ENCODE measurements around the gene UBAC2.

Gene UBAC2

GRCh38 chr13:99393791-99394735 lies 193.4 kb downstream of the UBAC2 start:
- Histone ChIP-seq H3K27ac (ENCODE audit: low read depth, low read length) (no peak overlapping the region), H3K4me1 (ENCODE audit: control insufficient read depth, insufficient read depth, low read length, unreplicated experiment) (no peaks in the 10 kb centered on the region), H3K4me3 (ENCODE audit: low read depth, low read length) (no peak overlapping the region), H2AFZ (ENCODE audit: low read length, unreplicated experiment) (no peak overlapping the region), H3K79me2 (ENCODE audit: control insufficient read depth, insufficient read depth, low read length, unreplicated experiment) (no peaks in the 10 kb centered on the region), H3K27me3 (ENCODE audit: insufficient read depth, low read length) (no peaks in the 10 kb centered on the region), H3K36me3 (ENCODE audit: insufficient read depth, low read length) (no peaks in the 10 kb centered on the region)

GRCh38 chr13:99395436-99395835 lies 194.8 kb downstream of the UBAC2 start:
- Histone ChIP-seq H2AFZ (ENCODE audit: low read length, unreplicated experiment) (no peak overlapping the region), H3K4me1 (ENCODE audit: control insufficient read depth, insufficient read depth, low read length, unreplicated experiment) (no peaks in the 10 kb centered on the region), H3K27ac (ENCODE audit: low read depth, low read length) (no peak overlapping the region), H3K27me3 (ENCODE audit: insufficient read depth, low read length) (no peaks in the 10 kb centered on the region), H3K36me3 (ENCODE audit: insufficient read depth, low read length) (no peaks in the 10 kb centered on the region), H3K79me2 (ENCODE audit: control insufficient read depth, insufficient read depth, low read length, unreplicated experiment) (no peaks in the 10 kb centered on the region), H3K4me3 (ENCODE audit: low read depth, low read length) (no peak overlapping the region)

GRCh38 chr13:99396446-99396845 lies 195.8 kb downstream of the UBAC2 start:
- Histone ChIP-seq H3K4me3 (ENCODE audit: low read depth, low read length) (no peak overlapping the region), H3K4me1 (ENCODE audit: control insufficient read depth, insufficient read depth, low read length, unreplicated experiment) (no peaks in the 10 kb centered on the region), H2AFZ (ENCODE audit: low read length, unreplicated experiment) (no peak overlapping the region), H3K27me3 (ENCODE audit: insufficient read depth, low read length) (no peaks in the 10 kb centered on the region), H3K79me2 (ENCODE audit: control insufficient read depth, insufficient read depth, low read length, unreplicated experiment) (no peaks in the 10 kb centered on the region), H3K36me3 (ENCODE audit: insufficient read depth, low read length) (no peaks in the 10 kb centered on the region), H3K27ac (ENCODE audit: low read depth, low read length) (no peak overlapping the region)

GRCh38 chr13:99398071-99398470 lies 197.4 kb downstream of the UBAC2 start:
- Histone ChIP-seq H3K36me3 (ENCODE audit: insufficient read depth, low read length) (no peaks in the 10 kb centered on the region), H3K4me1 (ENCODE audit: control insufficient read depth, insufficient read depth, low read length, unreplicated experiment) (no peaks in the 10 kb centered on the region), H3K79me2 (ENCODE audit: control insufficient read depth, insufficient read depth, low read length, unreplicated experiment) (no peaks in the 10 kb centered on the region), H3K4me3 (ENCODE audit: low read depth, low read length) (no peak overlapping the region), H3K27ac (ENCODE audit: low read depth, low read length) (no peak overlapping the region), H3K27me3 (ENCODE audit: insufficient read depth, low read length) (no peaks in the 10 kb centered on the region), H2AFZ (ENCODE audit: low read length, unreplicated experiment) (no peak overlapping the region)

- no peak overlapping the region for H2AFZ ChIP-seq (ENCODE audit: low read length, unreplicated experiment)
Observed at GRCh38 chr13:99398916-99399622, 198.4 kb downstream of the UBAC2 start.

GRCh38 chr13:99399623-99399974 lies 198.9 kb downstream of the UBAC2 start:
- Histone ChIP-seq H2AFZ (ENCODE audit: low read length, unreplicated experiment) (no peak overlapping the region), H3K27ac (ENCODE audit: low read depth, low read length) (no peak overlapping the region), H3K4me3 (ENCODE audit: low read depth, low read length) (no peak overlapping the region), H3K36me3 (ENCODE audit: insufficient read depth, low read length) (no peaks in the 10 kb centered on the region), H3K4me1 (ENCODE audit: control insufficient read depth, insufficient read depth, low read length, unreplicated experiment) (no peaks in the 10 kb centered on the region), H3K27me3 (ENCODE audit: insufficient read depth, low read length) (peaks cover 9% of the 10 kb centered on the region; the same call in 1 of the 2 replicates), H3K79me2 (ENCODE audit: control insufficient read depth, insufficient read depth, low read length, unreplicated experiment) (no peaks in the 10 kb centered on the region)

More at GRCh38 chr13:99398916-99399622, 198.4 kb downstream of the UBAC2 start:
- Histone ChIP-seq H3K79me2 (ENCODE audit: control insufficient read depth, insufficient read depth, low read length, unreplicated experiment) (no peaks in the 10 kb centered on the region), H3K4me1 (ENCODE audit: control insufficient read depth, insufficient read depth, low read length, unreplicated experiment) (no peaks in the 10 kb centered on the region), H3K36me3 (ENCODE audit: insufficient read depth, low read length) (no peaks in the 10 kb centered on the region), H3K27me3 (ENCODE audit: insufficient read depth, low read length) (peaks cover 5% of the 10 kb centered on the region; the same call in 1 of the 2 replicates), H3K27ac (ENCODE audit: low read depth, low read length) (no peak overlapping the region), H3K4me3 (ENCODE audit: low read depth, low read length) (no peak overlapping the region)

GRCh38 chr13:99403458-99403971 lies 202.9 kb downstream of the UBAC2 start:
- H3K36me3 ChIP-seq (ENCODE audit: insufficient read depth, low read length), result no peaks in the 10 kb centered on the region
- no peak overlapping the region for H3K4me3 ChIP-seq (ENCODE audit: low read depth, low read length)
- H3K27me3 ChIP-seq (ENCODE audit: insufficient read depth, low read length), result peaks cover 19% of the 10 kb centered on the region; the same call in 1 of the 2 replicates
- no peaks in the 10 kb centered on the region for H3K79me2 ChIP-seq (ENCODE audit: control insufficient read depth, insufficient read depth, low read length, unreplicated experiment)
- no peak overlapping the region for H3K27ac ChIP-seq (ENCODE audit: low read depth, low read length)
- no peaks in the 10 kb centered on the region for H3K4me1 ChIP-seq (ENCODE audit: control insufficient read depth, insufficient read depth, low read length, unreplicated experiment)
- no peak overlapping the region for H2AFZ ChIP-seq (ENCODE audit: low read length, unreplicated experiment)

- H3K27ac ChIP-seq (ENCODE audit: low read depth, low read length), result no peak overlapping the region
- no peaks in the 10 kb centered on the region for H3K4me1 ChIP-seq (ENCODE audit: control insufficient read depth, insufficient read depth, low read length, unreplicated experiment)
- H2AFZ ChIP-seq (ENCODE audit: low read length, unreplicated experiment), result no peak overlapping the region
- peaks cover 19% of the 10 kb centered on the region; the same call in 1 of the 2 replicates for H3K27me3 ChIP-seq (ENCODE audit: insufficient read depth, low read length)
- no peaks in the 10 kb centered on the region for H3K36me3 ChIP-seq (ENCODE audit: insufficient read depth, low read length)
- no peak overlapping the region for H3K4me3 ChIP-seq (ENCODE audit: low read depth, low read length)
- no peaks in the 10 kb centered on the region for H3K79me2 ChIP-seq (ENCODE audit: control insufficient read depth, insufficient read depth, low read length, unreplicated experiment)
Observed at GRCh38 chr13:99404005-99404755, 203.5 kb downstream of the UBAC2 start.

- Histone ChIP-seq H3K4me1 (ENCODE audit: control insufficient read depth, insufficient read depth, low read length, unreplicated experiment) (no peaks in the 10 kb centered on the region), H2AFZ (ENCODE audit: low read length, unreplicated experiment) (no peak overlapping the region), H3K36me3 (ENCODE audit: insufficient read depth, low read length) (no peaks in the 10 kb centered on the region), H3K4me3 (ENCODE audit: low read depth, low read length) (no peak overlapping the region), H3K27me3 (ENCODE audit: insufficient read depth, low read length) (peaks cover 19% of the 10 kb centered on the region; the same call in 1 of the 2 replicates), H3K27ac (ENCODE audit: low read depth, low read length) (no peak overlapping the region), H3K79me2 (ENCODE audit: control insufficient read depth, insufficient read depth, low read length, unreplicated experiment) (no peaks in the 10 kb centered on the region)
Observed at GRCh38 chr13:99405966-99406365, 205.3 kb downstream of the UBAC2 start.

- Histone ChIP-seq H3K4me1 (ENCODE audit: control insufficient read depth, insufficient read depth, low read length, unreplicated experiment) (no peaks in the 10 kb centered on the region), H3K27me3 (ENCODE audit: insufficient read depth, low read length) (peaks cover 24% of the 10 kb centered on the region), H3K4me3 (ENCODE audit: low read depth, low read length) (no peak overlapping the region), H3K36me3 (ENCODE audit: insufficient read depth, low read length) (no peaks in the 10 kb centered on the region), H3K79me2 (ENCODE audit: control insufficient read depth, insufficient read depth, low read length, unreplicated experiment) (no peaks in the 10 kb centered on the region), H2AFZ (ENCODE audit: low read length, unreplicated experiment) (no peak overlapping the region), H3K27ac (ENCODE audit: low read depth, low read length) (no peak overlapping the region)
Observed at GRCh38 chr13:99406799-99407201, 206.1 kb downstream of the UBAC2 start.
